Measurements from ENCODE around the gene PROSER3.

DNA sequence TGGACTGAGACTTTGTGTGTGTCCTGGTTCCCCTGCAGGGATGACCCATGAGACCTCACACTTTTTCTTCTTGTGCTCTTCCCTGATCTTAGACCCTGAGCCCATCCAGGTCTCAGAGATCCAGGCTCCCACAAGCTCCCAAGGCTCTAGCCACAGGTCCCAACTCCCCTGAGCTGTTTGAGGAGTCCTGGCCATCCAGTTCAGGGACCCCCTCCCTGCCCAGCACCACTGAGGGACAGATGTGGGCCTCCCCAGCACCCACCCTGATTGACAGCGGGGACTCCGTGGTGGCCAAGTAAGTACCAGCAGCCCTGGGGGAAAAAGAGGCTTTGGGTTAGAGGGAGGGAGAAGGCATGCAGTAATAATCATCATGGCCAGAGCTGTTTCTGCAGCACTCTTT, 1.7 kb downstream of the PROSER3 start:
- no peak for TF ChIP-seq GATA2 (IDR thresholded peaks at IDR 0.05; ENCODE audit: insufficient read depth, insufficient read length, low read depth, low read length)
- TF ChIP-seq, protein P1, sequence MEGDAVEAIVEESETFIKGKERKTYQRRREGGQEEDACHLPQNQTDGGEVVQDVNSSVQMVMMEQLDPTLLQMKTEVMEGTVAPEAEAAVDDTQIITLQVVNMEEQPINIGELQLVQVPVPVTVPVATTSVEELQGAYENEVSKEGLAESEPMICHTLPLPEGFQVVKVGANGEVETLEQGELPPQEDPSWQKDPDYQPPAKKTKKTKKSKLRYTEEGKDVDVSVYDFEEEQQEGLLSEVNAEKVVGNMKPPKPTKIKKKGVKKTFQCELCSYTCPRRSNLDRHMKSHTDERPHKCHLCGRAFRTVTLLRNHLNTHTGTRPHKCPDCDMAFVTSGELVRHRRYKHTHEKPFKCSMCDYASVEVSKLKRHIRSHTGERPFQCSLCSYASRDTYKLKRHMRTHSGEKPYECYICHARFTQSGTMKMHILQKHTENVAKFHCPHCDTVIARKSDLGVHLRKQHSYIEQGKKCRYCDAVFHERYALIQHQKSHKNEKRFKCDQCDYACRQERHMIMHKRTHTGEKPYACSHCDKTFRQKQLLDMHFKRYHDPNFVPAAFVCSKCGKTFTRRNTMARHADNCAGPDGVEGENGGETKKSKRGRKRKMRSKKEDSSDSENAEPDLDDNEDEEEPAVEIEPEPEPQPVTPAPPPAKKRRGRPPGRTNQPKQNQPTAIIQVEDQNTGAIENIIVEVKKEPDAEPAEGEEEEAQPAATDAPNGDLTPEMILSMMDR (IDR thresholded peaks at IDR 0.05; ENCODE audit: extremely low read depth in 1 of 2, insufficient read depth in 1 of 2, low read depth in 1 of 2, low read length in 2 of 2): no peak
